ENCODE data around the gene SALL2.

SALL2 gene

GRCh38 chr14:21494902-21495762 is 31.0 kb downstream of the SALL2 start:
- DNase-seq (ENCODE audit: low read depth in 2 of 2), result no peak

- DNase-seq (ENCODE audit: low read depth in 2 of 2), result no peak
These were observed 39.5 kb downstream of the SALL2 start for GRCh38 chr14:21486640-21487087.

- DNase-seq (ENCODE audit: low read depth in 2 of 2), result peak; percentile 89 to 94
These were observed 49.0 kb downstream of the SALL2 start, which contains the start of the genes RAB2B and TOX4 for GRCh38 chr14:21476925-21477681. TSS of gene RAB2B (minus strand) at chr14:21476959. CDS start at chr14:21476872, 87 bp downstream. TSS of gene TOX4 (plus strand) at chr14:21477195. CDS start at chr14:21477279, 84 bp downstream.

GRCh38 chr14:21476523-21476924 is 49.6 kb downstream of the SALL2 start:
- peak in 1 of 2 donors; percentile 71 for DNase-seq (ENCODE audit: low read depth in 2 of 2)

- DNase-seq (ENCODE audit: low read depth in 2 of 2), result no peak
These were observed 50.2 kb downstream of the SALL2 start for GRCh38 chr14:21475767-21476522.

All from stimulated activated CD4-positive, alpha-beta T cell treated with anti-CD3 and anti-CD28 coated beads, Interleukin-15, amount 100 ng/mL, for 48 hours (primary cell).